Endometrium (tissue), 2 donors: ENCODE results near the gene DNAJC5G.
"Not testable (repeated sequence)": the region's sequence is repeated elsewhere in the genome, so short reads cannot be mapped to it uniquely, and the experiment has no call there.

Source experiments
- FAIRE-seq: peaks from 2 replicates; lab custom pipeline; 2012; peaks lifted over from hg19 to GRCh38; lab: Jason Lieb, UNC
- donor health status: control.
- donor health status: control.

DNAJC5G gene

DNA sequence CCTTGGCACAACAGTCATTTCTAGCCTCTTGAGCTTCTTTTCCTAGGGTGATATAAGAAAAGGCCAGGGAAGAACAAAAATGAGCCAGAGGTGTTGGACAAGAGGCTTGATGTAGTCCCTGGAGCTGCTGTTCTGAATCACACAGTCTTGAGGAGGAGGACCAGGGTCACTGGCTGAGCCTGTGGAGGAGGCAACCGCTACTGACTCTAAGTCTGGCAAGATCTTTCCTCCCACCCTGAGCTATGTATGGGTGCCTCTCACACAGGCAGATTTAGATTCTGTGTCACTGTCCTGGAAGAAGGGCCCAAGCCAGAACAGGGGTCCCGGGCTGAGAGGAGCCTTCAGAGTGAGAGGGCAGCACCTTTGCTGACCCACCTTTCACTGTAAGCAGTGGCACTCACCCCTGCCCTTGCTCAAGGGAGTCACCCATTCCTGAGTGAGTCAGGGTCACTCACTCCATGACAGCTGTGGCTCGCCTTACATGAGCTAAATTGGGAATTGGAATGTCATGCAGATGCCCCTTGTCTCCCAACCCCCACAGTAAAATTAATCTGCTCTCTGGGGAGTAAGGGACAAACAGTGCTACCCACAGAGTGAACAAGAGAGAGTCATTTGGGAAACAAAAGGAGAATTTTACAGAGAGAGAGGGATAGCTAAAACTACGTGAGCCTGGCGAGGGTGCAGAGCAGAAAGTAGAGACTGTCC, 6.8 kb downstream of the DNAJC5G start, which contains the start of gene TRIM54:
Gene TRIM54 (plus strand): TSS at position 575 of the 705 bp plus-strand sequence. CDS start 303 bp downstream, outside the sequence.
- no peak for FAIRE-seq

DNA sequence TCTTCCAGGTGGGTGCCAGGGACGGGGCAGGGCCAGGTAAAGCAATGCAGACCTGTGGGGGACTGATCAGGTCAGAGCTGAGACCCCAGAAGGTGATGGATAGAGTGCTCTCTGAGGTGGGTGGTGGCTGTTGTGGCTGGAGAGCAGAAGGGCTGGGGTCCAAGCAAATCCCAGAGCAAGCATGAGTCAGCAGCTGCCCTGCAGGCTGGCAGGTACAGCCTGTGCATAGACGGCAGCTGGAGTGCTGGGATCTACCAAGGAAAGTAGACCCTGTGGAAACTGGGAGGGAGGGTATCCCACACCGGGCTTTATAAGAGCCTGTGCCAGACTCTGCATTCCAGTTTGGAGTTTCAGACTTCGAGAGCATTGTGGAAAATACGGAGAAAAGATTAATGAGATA, 7.7 kb downstream of the DNAJC5G start:
- no peak for FAIRE-seq

DNA sequence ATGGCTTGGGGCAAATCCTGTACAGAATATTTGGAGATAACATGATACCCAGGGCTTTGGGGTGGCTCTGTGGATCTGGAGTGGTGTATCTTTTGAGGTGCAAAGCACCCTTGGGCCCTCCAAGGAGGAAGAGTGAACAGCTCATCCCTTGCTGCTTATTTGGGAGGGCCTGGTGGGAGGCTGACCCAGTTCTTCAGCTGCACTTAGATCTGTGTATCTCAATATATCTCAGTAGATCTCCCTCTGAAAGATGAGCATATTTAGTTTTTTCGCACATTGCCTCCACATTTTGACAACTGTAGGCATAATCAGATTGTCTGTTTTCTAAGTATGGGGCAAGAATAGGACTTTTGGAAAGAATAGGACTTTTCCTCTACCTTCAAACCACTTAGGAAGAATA, 9.8 kb downstream of the DNAJC5G start:
- FAIRE-seq, result no peak

DNA sequence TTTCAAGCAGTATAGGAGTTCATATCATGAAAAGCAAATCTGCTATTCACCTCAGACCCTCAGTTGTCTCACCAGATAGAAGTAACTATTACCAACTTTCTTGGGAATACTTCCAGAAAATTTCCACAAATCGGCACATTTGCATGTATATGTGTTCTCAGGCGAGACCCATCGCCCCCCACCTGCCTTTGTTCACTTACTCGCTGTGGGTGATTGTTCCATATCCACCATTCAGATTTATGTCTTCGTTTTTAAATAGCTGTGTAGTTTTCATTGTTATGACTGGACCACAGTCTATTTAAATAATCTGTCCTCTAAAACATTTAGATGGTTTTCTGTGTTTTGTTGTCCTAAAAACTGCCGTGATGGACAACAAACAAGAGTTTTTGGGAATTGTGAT, 10.2 kb downstream of the DNAJC5G start:
- FAIRE-seq, result no peak

DNA sequence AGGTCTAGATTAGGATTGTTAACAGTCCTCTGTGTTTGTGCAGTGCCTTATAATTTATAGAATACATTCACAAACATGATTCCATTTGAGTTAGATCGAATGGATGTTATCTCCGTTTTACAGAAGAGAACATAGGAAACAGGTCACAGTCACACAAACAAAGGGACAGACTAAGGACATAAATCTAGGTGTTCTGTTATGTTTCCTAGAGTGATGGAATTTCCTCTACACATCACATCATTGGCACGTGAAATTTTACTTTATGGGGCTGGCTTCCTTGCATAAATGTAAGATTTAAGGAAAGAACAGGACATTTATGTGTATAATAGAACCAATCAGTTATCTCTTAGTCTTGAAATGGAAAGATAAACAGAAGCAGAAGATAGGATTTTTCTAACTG, 13.4 kb downstream of the DNAJC5G start:
- no peak for FAIRE-seq

DNA sequence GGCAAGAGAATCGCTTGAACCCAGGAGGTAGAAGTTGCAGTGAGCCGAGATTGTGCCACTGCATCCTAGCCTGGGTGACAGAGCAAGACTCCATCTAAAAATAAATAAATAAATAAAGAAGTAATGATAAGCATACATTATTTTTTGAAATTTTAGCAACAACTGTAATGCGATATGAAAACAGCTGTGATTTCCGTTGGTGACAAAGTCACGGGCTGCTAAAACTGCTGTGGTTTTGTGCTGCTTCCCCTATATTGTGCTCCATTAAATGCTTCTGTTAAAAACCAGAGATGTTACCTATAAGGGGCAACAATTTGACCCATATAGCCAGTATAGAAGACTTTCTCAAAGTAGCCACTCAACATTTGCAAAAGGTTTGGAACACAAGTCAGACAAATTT, 15.3 kb downstream of the DNAJC5G start:
- FAIRE-seq, result no peak

DNA sequence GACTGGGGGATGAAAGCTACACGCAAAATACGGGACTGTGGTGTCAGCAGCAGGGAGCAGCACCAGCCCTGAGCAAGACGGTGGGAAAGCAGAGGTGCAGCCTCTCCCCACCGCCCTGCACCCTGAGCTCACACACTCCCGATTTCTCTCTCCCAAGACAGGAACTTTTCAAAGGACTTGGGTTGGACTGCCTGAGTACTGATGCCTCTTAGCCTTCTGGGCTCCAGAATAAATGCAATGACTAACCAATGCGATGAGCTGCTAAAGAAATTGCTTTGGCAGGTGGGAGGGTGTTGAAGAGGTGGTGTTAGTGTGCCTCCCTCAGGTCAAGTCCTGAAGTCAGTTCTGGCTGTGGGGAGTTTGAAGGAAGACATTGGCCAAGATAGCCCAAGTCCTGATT, 16.6 kb downstream of the DNAJC5G start:
- no peak for FAIRE-seq

DNA sequence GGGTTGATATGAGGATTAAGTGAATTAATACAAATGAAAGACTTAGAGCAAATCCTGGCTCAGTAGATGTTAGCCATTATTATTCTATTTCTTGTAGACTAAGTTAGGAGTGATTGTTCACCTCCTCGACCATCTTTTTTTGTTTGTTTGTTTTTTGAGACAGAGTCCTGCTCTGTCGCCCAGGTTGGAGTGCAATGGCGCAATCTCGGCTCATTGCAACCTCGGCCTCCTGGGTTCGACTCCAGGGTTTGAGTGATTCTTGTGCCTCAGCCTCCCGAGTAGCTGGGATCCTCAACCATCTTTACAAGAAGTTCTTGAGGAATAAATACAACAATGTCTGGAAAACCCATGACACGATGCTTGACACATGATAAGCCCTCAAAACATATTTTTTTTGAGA, 19.7 kb downstream of the DNAJC5G start:
- FAIRE-seq, result no peak

DNA sequence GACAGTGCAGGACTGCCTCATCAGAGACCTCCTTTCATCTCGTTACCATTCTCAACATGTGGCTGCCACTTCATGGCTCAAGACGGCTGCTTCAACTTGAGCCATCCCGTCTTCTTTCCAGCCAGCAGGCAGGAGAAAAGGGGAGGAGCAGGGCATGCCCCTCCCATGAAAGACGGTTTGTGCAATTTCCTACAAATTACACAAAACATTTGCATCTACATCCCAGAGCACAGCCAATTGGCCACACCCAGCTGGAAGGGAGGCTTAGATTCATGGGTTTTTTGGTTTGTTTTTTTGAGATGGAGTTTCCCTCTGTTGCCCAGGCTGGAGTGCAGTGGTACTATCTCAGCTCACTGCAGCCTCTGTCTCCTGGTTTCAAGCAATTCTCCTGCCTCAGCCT, 21.2 kb downstream of the DNAJC5G start:
- no peak for FAIRE-seq

DNA sequence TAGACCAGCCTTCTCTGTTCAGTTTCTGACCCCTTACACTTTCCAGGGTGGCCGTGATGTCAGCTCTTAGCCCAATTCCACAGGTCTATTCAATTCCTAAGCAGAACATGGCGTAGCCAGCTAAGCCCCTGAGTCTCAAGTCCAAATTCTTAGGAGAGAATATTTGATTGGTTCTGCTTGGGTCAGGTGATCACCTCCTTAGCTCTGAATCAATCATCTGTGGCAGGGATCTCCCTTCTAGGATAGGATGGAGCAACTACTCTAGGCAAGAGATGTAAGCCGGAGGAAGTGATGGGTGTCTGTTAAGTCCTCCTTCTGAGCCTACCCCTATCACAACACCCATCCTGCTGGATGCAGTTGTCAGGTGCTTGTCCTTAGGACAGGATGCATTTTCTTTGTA, 22.0 kb downstream of the DNAJC5G start:
- no peak for FAIRE-seq

DNA sequence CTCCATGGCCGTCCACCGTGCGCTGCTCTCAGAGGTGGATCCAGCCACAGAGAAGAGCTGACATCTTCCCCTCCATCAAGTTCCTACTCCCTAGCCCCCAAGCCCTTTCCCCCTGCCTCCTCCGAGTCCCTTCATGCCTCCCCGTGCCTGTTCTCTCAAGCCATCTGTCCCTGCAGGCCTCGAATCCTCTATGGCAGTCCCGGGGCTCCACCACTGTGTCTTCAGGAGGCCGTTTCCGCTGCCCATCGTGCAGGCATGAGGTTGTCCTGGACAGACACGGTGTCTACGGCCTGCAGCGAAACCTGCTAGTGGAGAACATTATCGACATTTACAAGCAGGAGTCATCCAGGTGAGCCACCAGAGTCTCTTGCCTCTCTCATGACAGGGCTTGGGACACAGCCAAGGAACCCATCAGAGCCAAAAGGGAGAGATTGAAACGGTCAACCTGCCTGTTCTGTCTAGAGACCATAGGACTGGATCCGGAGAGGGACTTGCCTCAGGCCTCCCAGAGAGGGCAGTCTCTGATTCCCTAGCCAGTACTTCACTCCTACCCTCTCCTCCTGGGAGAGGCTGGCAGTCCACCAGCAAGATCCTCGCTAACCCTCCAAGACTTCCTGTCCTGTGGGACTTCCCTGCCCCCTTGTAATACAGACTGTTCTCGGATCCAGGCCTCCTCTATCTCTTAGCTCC, 23.3 kb downstream of the DNAJC5G start:
- no peak for FAIRE-seq

DNA sequence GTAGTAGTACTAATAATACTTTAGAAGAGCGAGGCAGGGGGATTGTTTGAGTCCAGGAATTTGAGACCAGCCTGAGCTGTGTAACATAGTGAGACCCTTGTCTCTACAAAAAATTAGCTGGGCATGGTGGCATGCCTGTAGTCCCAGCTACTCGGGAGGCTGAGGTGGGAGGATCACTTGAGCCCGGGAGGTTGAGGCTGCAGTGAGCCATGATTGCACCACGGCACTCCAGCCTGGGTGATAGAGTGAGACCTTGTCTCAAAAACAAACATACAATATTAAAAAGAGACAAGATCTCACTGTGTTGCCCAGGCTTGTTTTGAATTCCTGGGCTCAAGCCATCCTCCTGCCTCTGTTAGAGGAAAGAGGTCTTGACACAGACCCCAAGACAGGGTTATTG, 25.4 kb downstream of the DNAJC5G start:
- FAIRE-seq, result not testable (repeated sequence)

DNA sequence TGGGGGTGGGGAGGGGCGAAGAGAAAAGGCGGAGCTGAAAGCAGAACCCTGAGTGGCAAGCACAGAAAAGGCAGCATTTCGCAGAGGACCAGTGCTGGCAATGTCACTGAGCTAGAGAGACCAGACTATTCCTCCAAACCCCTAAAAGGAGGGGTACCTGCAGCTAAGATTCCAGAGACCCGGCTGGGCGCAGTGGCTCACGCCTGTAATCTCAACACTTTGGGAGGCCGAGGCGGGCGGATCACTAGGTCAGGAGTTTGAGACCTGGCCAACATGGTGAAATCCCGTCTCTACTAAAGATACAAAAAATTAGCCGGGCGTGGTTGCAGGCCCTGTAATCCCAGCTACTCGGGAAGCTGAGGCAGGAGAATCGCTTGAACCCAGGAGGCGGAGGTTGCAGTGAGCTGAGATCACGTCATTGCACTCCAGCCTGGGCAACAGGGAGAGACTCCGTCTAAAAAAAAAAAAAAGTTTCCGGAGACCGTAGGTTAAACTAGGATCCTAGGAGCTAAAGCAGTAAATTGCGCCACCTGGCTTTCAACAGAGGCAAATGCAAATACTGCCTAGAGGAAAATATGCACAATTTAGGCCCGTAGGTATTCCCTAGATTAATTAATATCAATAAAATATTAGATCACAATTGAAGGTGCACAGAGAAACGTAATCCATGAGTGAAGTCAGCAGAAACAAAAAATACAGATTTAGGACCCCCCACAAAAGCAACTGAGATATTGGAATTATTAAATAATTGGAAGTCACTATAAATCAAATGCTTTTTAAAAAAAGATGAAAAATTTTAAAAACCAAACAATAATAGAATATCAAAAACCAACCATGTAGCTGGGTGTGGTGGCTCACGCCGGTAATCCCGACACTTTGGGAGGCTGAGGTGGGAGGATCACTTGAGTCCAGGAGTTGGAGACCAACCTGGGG, 28.1 kb downstream of the DNAJC5G start:
- peak; percentile 58 for FAIRE-seq

DNA sequence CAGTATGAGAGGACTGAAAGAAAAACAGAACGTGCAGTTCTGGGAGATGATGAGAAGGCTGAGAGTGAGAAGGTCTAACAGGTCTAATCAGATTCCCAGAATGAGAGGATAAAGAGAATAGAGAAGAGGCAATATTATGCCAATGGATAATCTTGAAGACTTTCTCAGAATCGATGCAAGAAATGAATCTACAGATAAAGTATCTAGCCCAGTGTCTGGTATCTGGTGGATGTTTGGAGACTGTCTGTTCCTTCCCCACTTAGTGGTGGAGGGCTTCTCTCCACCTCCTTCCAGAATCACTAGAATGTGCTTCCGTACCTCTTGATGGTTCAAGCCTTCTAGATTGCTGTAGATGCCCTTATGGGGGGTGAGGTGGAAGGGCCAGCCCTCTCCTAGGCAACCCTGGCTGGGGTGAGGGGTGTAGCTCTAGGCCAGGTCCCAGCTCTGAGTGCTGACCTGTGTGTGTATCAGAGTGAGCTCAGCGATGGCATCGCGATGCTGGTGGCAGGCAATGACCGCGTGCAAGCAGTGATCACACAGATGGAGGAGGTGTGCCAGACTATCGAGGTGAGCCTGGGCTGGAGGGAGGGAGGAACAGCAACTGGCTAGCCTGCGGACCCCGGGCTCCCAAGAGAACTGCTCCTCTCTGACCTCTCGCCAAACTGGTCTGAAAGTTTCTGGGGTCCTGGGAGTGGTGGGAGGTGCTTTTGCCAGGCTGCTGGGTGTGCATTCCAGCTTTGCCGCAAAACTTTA, 29.4 kb downstream of the DNAJC5G start:
- no peak for FAIRE-seq

DNA sequence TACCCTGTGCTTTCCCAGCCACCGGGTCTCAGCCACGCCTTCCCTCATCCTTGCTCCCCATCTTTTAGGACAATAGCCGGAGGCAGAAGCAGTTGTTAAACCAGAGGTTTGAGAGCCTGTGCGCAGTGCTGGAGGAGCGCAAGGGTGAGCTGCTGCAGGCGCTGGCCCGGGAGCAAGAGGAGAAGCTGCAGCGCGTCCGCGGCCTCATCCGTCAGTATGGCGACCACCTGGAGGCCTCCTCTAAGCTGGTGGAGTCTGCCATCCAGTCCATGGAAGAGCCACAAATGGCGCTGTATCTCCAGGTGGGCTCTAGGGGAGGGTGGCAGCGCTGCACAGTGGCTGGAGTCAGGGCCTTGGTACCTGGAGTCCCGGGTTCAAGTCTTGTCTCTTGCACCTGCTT, 30.3 kb downstream of the DNAJC5G start:
- no peak for FAIRE-seq

DNA sequence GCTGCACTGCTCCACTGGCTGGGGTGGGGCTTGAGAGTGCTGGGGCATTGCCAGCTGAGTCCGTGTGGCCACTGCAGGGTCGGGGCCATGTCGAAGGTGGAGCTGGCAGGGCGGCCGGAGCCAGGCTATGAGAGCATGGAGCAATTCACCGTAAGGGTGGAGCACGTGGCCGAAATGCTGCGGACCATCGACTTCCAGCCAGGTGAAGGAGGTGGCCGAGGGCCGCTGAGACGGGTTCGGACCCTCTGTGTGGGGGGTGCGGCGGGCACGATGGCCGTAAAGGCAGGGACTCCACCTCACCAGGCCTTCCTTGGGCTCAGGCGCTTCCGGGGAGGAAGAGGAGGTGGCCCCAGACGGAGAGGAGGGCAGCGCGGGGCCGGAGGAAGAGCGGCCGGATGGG, 30.9 kb downstream of the DNAJC5G start:
- no peak for FAIRE-seq

DNA sequence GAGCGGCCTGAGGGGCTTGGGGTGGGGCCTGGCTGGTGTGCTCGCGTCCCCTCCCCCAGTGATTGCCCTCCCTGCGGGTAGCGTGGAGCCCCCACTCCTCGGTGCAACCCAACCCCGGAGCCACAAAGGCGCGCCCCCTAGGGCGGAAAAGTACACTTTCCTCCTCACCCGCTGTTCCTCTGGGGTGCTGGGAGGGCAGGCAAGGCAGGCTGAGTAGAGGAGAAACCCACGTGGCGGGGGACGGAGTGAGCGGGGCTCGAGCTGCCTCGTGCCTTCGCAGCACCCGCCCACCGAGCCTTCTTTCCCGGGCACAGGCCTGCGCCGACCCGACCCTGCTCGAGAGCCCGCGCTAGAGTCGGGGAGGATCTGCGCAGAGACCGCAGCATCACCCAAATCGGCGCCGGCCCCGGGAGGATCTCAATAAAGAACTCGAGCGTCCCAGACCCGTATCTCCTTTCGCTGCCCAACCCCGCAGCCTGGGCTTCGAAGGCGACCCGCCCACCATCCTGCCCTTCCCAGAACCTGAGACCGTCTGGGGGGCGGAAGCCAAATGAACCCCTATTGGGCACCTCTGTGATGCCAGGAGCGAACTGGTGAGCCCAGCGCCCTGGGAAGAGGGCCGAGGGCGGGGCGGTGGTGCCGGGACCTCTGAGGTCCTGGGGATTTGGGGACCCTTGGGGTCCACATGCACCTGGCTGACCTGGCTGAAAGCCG, 31.5 kb downstream of the DNAJC5G start:
- no peak for FAIRE-seq

DNA sequence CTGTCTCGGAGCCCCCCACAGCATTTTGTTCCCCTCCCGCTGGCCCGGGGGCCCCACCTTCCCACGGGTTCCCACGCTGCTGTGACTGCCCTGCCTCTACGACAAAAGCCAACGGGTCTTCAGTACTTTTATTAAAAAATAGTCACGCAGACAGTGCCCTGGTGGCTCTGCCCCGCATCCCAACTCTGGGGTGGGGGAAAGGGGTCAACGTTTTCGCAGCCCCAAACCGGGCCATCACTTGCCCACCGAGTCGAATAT, 32.0 kb downstream of the DNAJC5G start:
- FAIRE-seq, result no peak

DNA sequence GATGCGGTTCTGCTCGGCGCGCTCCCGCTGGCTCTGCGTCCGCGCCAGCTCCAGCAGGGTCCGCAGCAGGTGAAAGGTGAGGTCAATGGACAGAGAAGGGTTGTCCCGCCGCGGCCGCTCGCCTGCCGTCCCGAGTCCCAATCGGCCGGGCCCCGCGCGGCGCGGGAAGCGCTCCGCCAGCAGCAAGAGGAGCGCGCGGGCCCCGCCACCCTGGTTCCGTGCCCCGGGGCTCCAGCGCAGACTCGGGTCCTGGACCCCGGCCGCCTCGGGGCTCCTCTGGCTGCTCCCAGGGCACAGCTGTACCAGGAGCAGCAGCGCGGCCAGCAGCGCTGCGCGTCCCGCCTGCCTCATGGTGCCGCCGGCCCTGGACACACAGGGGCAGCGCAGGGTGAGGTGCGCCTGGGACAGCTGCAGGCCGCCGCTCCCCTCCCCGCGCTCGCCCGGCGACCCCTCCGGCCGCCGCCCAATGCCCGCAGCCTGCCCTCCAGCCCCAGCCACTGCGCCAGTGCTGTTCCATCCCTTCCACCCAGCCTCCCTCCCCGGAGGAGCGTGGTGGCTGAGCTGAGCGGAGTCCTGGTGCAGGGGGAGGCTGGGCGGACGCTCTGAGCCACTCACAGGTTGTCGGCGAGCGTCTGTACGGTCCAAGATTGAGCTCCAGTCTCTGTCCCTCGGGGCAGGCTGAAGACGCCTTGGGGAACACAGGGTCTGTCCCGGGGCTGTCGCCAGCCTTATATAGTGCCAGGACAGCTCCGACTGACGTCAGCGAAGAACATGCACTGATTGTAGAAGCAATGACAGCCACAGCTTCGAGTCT, 32.5 kb downstream of the DNAJC5G start:
- no peak for FAIRE-seq

DNA sequence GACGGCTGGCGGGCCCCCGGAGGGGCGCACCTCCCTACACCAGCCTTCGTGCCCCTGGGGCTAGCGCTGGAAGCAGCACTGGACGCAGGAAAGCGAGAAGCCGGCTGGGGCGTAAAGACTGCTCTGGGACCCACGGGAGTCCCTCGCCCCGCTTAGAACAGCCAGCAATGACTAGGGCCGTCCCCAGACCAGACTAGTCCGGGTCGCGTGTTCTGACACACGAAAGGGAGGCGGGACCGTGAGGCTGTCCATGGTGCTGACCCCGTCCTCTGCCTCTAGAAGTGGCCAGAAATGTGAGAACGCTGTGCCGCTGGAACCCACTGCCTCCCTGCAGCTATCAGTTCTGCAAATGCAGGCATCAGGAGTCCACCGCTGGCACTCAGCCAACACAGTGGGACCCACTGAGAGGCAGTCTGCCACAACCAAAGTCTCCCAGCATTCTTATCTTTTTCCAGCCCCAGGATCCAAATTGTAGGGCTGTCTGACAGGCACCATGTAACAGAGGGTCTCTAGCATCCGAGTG, 33.2 kb downstream of the DNAJC5G start, which contains the start of gene UCN:
Gene UCN (minus strand): TSS at position 87 of the 523 bp plus-strand sequence. CDS start 550 bp downstream, outside the sequence.
- no peak for FAIRE-seq
